HepG2 (cell line): ENCODE data around the gene AKR7A2. TPM values are rescaled to one million over a fixed set of nuclear protein-coding genes. Genes with fewer than 3 reads are reported as not detected.
A peak's percentile ranks its signal among the peaks of the same experiment; 100 is the strongest.

ENCODE experiments used
- CC2D1A ChIP-seq: sonication (generic); formaldehyde crosslinking; IDR thresholded peaks from 2 replicates; pipeline ENCODE4 v1.8.1; 2023; ENCODE audit warnings: mild to moderate bottlenecking, missing genetic modification reagents
- DMAP1 ChIP-seq: IDR thresholded peaks from 2 replicates; pipeline ENCODE4 v1.6.1; 2016
- DNMT1 ChIP-seq: sonication (generic); formaldehyde crosslinking; IDR thresholded peaks from 2 replicates; pipeline ENCODE4 v1.5.1; 2020; ENCODE audit warnings: mild to moderate bottlenecking, missing genetic modification reagents
- FIP1L1 ChIP-seq: fragments of 200-400 bp; formaldehyde crosslinking; IDR thresholded peaks from 2 replicates; pipeline ENCODE4 v1.6.1; 2018; ENCODE audit warnings: low read depth, mild to moderate bottlenecking, low read length, moderate library complexity, borderline replicate concordance; ENCODE audit not compliant: insufficient read depth
- HNF4G ChIP-seq, 2 experiments: sonication (generic) in 1 of 2; formaldehyde crosslinking in 1 of 2; IDR thresholded peaks; 2 replicates each; pipeline versions ENCODE4 v1.4.0 to v1.6.1; 2011 to 2020; ENCODE audit warnings: borderline replicate concordance in 2 of 2, low read depth in 2 of 2, mild to moderate bottlenecking in 2 of 2, low read length in 1 of 2, missing genetic modification reagents in 1 of 2, moderate library complexity in 1 of 2
- IRF9 ChIP-seq: sonication (generic); formaldehyde crosslinking; IDR thresholded peaks from 2 replicates; pipeline ENCODE4 v1.8.0; 2022; ENCODE audit warnings: missing genetic modification reagents, mild to moderate bottlenecking, borderline replicate concordance
- JUND ChIP-seq: sonication (generic); formaldehyde crosslinking; IDR thresholded peaks from 2 replicates; pipeline ENCODE4 v1.8.0; 2022; ENCODE audit warnings: mild to moderate bottlenecking, missing genetic modification reagents
- KLF13 ChIP-seq: sonication (generic); formaldehyde crosslinking; IDR thresholded peaks from 2 replicates; pipeline ENCODE4 v1.4.0; 2020; ENCODE audit warnings: mild to moderate bottlenecking, missing genetic modification reagents
- MXD4 ChIP-seq: IDR thresholded peaks from 2 replicates; pipeline ENCODE4 v1.6.1; 2016; ENCODE audit warnings: mild to moderate bottlenecking, missing biosample characterization, missing genetic modification reagents
- NAIF1 ChIP-seq: sonication (generic); formaldehyde crosslinking; IDR thresholded peaks from 2 replicates; pipeline ENCODE4 v1.5.0; 2020; ENCODE audit warnings: mild to moderate bottlenecking, missing genetic modification reagents, borderline replicate concordance
- RBM22 ChIP-seq: fragments of 200-400 bp; formaldehyde crosslinking; optimal IDR thresholded peaks from 2 replicates; pipeline ENCODE3; 2017; ENCODE audit warnings: mild to moderate bottlenecking, low read length, moderate library complexity
- ZBTB21 ChIP-seq: sonication (generic); formaldehyde crosslinking; IDR thresholded peaks from 2 replicates; pipeline ENCODE4 v1.4.0; 2020; ENCODE audit warnings: missing genetic modification reagents
- ZEB1 ChIP-seq: IDR thresholded peaks from 2 replicates; pipeline ENCODE4 v1.6.1; 2012; ENCODE audit warnings: mild to moderate bottlenecking, low read depth, inconsistent platforms; ENCODE audit not compliant: insufficient replicate concordance
- ZNF136 ChIP-seq: sonication (generic); formaldehyde crosslinking; IDR thresholded peaks from 2 replicates; pipeline ENCODE4 v1.8.1; 2022; ENCODE audit warnings: low read depth, mild to moderate bottlenecking, moderate library complexity, missing genetic modification reagents
- ZNF224 ChIP-seq: sonication (generic); formaldehyde crosslinking; IDR thresholded peaks from 2 replicates; pipeline ENCODE4 v1.5.0; 2020; ENCODE audit warnings: mild to moderate bottlenecking, missing genetic modification reagents
- ZNF292 ChIP-seq: sonication (generic); formaldehyde crosslinking; IDR thresholded peaks from 2 replicates; pipeline ENCODE4 v1.8.1; 2022; ENCODE audit warnings: mild to moderate bottlenecking, low read depth, missing genetic modification reagents, borderline replicate concordance
- ZNF34 ChIP-seq: sonication (generic); formaldehyde crosslinking; IDR thresholded peaks from 2 replicates; pipeline ENCODE4 v1.4.0; 2020; ENCODE audit warnings: mild to moderate bottlenecking, missing genetic modification reagents, borderline replicate concordance
- ZNF513 ChIP-seq: sonication (generic); formaldehyde crosslinking; conservative IDR thresholded peaks from 2 replicates; pipeline ENCODE4 v1.5.0; 2020; ENCODE audit warnings: missing genetic modification reagents
- ZNF556 ChIP-seq: sonication (generic); formaldehyde crosslinking; IDR thresholded peaks from 2 replicates; pipeline ENCODE4 v1.4.0; 2020; ENCODE audit warnings: mild to moderate bottlenecking, missing genetic modification reagents, borderline replicate concordance
- ZNF614 ChIP-seq: IDR thresholded peaks from 2 replicates; pipeline ENCODE4 v1.6.1; 2018; ENCODE audit warnings: missing biosample characterization, missing genetic modification reagents, inconsistent platforms, borderline replicate concordance
- polyA plus RNA-seq, 8 experiments: library from polyadenylated mRNA; depleted of rRNA in 3 of 8; stranded (reverse) in 7 of 8; unstranded in 1 of 8; fragments of >200 nt; fragmentation: Illumina TruSeq in 4 of 8; extraction: Trizol in 4 of 8; gene quantifications; 2 replicates each; pipeline versions ENCODE4 v1.2.1 to v1.2.3, GENCODE V29; 2011 to 2016; ENCODE audit warnings: low read depth in 4 of 8, missing spikeins in 1 of 8, mixed read lengths in 1 of 8; ENCODE audit not compliant: insufficient read depth in 1 of 8
- total RNA-seq, 5 experiments: library from RNA; depleted of rRNA; stranded (reverse); fragments of >200 nt; fragmentation: Illumina TruSeq; extraction: Trizol; gene quantifications; 2 replicates each; pipeline ENCODE4 v1.2.3, GENCODE V29; 2016; ENCODE audit warnings: low read depth in 1 of 5
- TF ChIP-seq, protein P1 (sequence below), 2 experiments: sonication (generic) in 1 of 2; formaldehyde crosslinking in 1 of 2; IDR thresholded peaks; 2 replicates each; pipeline versions ENCODE4 v1.4.0 to v1.6.1; 2016 to 2020; ENCODE audit warnings: borderline replicate concordance in 1 of 2, low read depth in 1 of 2, mild to moderate bottlenecking in 1 of 2, missing genetic modification reagents in 1 of 2
- TF ChIP-seq, protein P2 (sequence below): sonication (generic); formaldehyde crosslinking; IDR thresholded peaks from 2 replicates; pipeline ENCODE4 v1.5.0; 2020; ENCODE audit warnings: missing genetic modification reagents

The AKR7A2 gene
- total and polyA plus RNA-seq, 2 of the 13 experiments (the other 11 are each of a cell fraction or from before 2014, with no cell fraction given) = 45.2 to 75.6 TPM

DNA sequence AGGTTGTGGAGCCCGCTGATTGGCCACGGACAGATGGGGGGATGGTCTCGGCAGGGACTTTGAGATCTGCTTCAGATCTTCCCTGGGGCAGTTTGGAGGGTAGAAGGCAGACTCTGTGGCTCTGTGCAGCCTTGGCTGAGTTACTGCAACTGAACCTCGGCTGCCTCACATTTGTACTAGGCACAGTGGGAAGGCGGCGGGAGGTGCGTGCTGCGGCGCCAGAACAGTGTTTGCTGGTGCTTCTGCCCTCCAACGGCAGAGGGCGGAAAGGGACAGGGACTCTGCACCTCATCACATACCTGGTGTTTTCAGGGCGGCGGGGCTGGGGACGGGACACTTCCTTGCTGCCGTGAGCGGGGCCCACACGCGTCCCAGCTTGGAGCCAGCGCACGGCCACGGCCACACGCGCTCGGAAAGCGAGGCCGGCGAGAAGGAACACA lies 26.4 kb upstream of the AKR7A2 start (continued):
- TF ChIP-seq, protein P1, sequence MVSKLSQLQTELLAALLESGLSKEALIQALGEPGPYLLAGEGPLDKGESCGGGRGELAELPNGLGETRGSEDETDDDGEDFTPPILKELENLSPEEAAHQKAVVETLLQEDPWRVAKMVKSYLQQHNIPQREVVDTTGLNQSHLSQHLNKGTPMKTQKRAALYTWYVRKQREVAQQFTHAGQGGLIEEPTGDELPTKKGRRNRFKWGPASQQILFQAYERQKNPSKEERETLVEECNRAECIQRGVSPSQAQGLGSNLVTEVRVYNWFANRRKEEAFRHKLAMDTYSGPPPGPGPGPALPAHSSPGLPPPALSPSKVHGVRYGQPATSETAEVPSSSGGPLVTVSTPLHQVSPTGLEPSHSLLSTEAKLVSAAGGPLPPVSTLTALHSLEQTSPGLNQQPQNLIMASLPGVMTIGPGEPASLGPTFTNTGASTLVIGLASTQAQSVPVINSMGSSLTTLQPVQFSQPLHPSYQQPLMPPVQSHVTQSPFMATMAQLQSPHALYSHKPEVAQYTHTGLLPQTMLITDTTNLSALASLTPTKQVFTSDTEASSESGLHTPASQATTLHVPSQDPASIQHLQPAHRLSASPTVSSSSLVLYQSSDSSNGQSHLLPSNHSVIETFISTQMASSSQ (IDR thresholded peaks at IDR 0.05; ENCODE audit: low read depth) = no peak
- TF ChIP-seq, protein P1 (CRISPR knock-in tag; IDR thresholded peaks at IDR 0.05; ENCODE audit: borderline replicate concordance) = peak; percentile 44; the same call in 1 of the 2 replicates
- TF ChIP-seq HNF4G (IDR thresholded peaks at IDR 0.05; ENCODE audit: borderline replicate concordance, low read depth, low read length) = peak; percentile 75; the same call in 1 of the 2 replicates
- peak; percentile 85 for TF ChIP-seq HNF4G (CRISPR knock-in tag; IDR thresholded peaks at IDR 0.05; ENCODE audit: borderline replicate concordance, low read depth)
- peak; percentile 24 for TF ChIP-seq ZEB1
- no peak for TF ChIP-seq ZBTB21 (CRISPR knock-in tag)
- TF ChIP-seq KLF13 (CRISPR knock-in tag) = no peak
- TF ChIP-seq NAIF1 (CRISPR knock-in tag) = peak; percentile 59; the same call in 1 of the 2 replicates
- peak; percentile 81 for TF ChIP-seq RBM22
- TF ChIP-seq ZNF292 = peak; percentile 69; the same call in 1 of the 2 replicates
- TF ChIP-seq CC2D1A (CRISPR knock-in tag) = no peak
- no peak for TF ChIP-seq ZNF34 (CRISPR knock-in tag)
- no peak for TF ChIP-seq ZNF513 (CRISPR knock-in tag)
- TF ChIP-seq ZNF136 (CRISPR knock-in tag) = no peak
- TF ChIP-seq DNMT1 = 0 out of 2 replicates have a peak, but pooled peaks have one; percentile 0
- no peak for TF ChIP-seq ZNF614 (CRISPR knock-in tag)
- no peak; the same call in 1 of the 2 replicates for TF ChIP-seq JUND (CRISPR knock-in tag)
- TF ChIP-seq, protein P2, sequence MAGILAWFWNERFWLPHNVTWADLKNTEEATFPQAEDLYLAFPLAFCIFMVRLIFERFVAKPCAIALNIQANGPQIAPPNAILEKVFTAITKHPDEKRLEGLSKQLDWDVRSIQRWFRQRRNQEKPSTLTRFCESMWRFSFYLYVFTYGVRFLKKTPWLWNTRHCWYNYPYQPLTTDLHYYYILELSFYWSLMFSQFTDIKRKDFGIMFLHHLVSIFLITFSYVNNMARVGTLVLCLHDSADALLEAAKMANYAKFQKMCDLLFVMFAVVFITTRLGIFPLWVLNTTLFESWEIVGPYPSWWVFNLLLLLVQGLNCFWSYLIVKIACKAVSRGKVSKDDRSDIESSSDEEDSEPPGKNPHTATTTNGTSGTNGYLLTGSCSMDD = no peak
- no peak for TF ChIP-seq ZNF224 (CRISPR knock-in tag)
- no peak for TF ChIP-seq ZNF556 (CRISPR knock-in tag)
- peak; percentile 69; the same call in 1 of the 2 replicates for TF ChIP-seq IRF9 (CRISPR knock-in tag)
- TF ChIP-seq MXD4 (CRISPR knock-in tag) = 0 out of 2 replicates have a peak, but pooled peaks have one; percentile 16
- TF ChIP-seq DMAP1 (CRISPR knock-in tag) = peak; percentile 79
- TF ChIP-seq FIP1L1 = no peak; the same call in 1 of the 2 replicates
